Measurements from ENCODE around the gene TCF19. TPM values are rescaled to one million over a fixed set of nuclear protein-coding genes. Genes with fewer than 3 reads are reported as not detected.
"Not testable (repeated sequence)": the region's sequence is repeated elsewhere in the genome, so short reads cannot be mapped to it uniquely, and the experiment has no call there.

TCF19 gene
- total RNA-seq, 1 donor from 2014 or later: 17.3 TPM

- DNase-seq; H3K27me3 Mint-ChIP-seq; intact Hi-C loops (cut with micrococcal nuclease); CTCF ChIA-PET; H3K36me3 Mint-ChIP-seq (ENCODE audit: low read depth); H3K9me3 Mint-ChIP-seq: not testable (repeated sequence)
- H3K4me1 Mint-ChIP-seq: peaks cover 22% of the 10 kb centered on the region
- peak overlapping the region; percentile 93 for H3K27ac Mint-ChIP-seq
- POLR2A ChIA-PET: interaction anchor here (0.6 to 1.0 kb wide), 2 partner anchors 20 to 146 kb away, joined by 3 to 7 read pairs; no protein-coding TSS in a partner anchor
- peak; percentile 37 for ATAC-seq (ENCODE audit: low read depth)
- H3K4me3 Mint-ChIP-seq: peak overlapping the region; percentile 79
Observed at GRCh38 chr6:31185695-31186051, 27.3 kb downstream of the TCF19 start.

DNA sequence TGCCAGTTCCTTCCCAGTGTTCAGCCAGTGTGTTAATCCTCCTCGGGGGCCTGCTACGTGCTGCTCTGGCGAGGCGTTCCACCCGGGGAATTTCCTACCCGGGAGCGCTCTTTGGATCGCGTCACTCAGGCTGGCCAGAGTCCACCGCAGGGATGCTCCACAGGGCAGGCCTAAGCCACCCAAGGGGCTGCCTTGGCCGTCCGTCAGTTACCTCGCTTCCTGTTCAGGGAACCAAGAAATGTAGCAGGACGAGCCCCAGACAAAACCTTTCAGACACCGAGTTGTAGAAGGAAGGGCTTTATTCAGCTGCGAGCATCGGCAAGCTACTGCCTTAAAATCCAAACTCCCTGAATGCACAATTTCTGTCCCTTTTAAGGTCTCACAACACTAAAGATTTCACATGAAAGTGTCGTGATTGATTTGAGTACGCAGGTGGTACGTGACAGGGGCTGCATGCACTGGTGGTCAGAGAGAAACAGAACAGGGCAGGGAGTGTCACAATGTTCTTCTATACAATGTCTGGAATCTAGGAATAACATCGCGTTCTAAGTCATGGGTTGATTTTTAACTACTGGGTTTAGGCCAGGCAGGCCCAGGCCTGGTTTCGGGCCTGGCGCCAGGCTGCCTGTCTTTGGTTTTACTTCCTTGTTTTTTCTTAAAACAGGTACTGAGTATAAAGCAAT, 27.8 kb downstream of the TCF19 start:
- no peak for TF ChIP-seq CTCF (IDR thresholded peaks at IDR 0.05)
- peaks cover 2% of the 10 kb centered on the region for H3K36me3 Mint-ChIP-seq (ENCODE audit: low read depth)
- peak overlapping the region; percentile 79 for H3K4me3 Mint-ChIP-seq
- H3K4me1 Mint-ChIP-seq: peaks cover 21% of the 10 kb centered on the region
- DNase-seq (no peak), ATAC-seq (ENCODE audit: low read depth) (peak; percentile 45)
- intact Hi-C loops (cut with micrococcal nuclease): no loop called here
- H3K9me3 Mint-ChIP-seq: no peaks in the 10 kb centered on the region
- CTCF ChIA-PET: interaction anchor here (0.7 to 1.3 kb wide), 2 partner anchors 10 to 12 kb away, joined by 3 to 4 read pairs; no protein-coding TSS in a partner anchor
- POLR2A ChIA-PET: interaction anchor here (0.6 to 1.5 kb wide), 7 partner anchors 12 to 1620 kb away, joined by 3 to 10 read pairs (median 5); partner anchors contain the start of gene TCF19
- H3K27ac Mint-ChIP-seq: peak overlapping the region; percentile 93
- no peaks in the 10 kb centered on the region for H3K27me3 Mint-ChIP-seq

- no peak for TF ChIP-seq CTCF (IDR thresholded peaks at IDR 0.05)
- peaks cover 23% of the 10 kb centered on the region for H3K4me1 Mint-ChIP-seq
- no peak overlapping the region for H3K4me3 Mint-ChIP-seq
- ChIA-PET CTCF (interaction anchor here (1.3 kb wide), 1 partner anchor 8 kb away, joined by 4 read pairs; no protein-coding TSS in a partner anchor), POLR2A (interaction anchor here (0.6 to 1.5 kb wide), 8 partner anchors 9 to 1466 kb away, joined by 3 to 5 read pairs (median 4); partner anchors contain the start of gene TCF19)
- H3K27me3 Mint-ChIP-seq: no peaks in the 10 kb centered on the region
- no peak for DNase-seq
- intact Hi-C loops (cut with micrococcal nuclease): no loop called here
- H3K9me3 Mint-ChIP-seq: no peaks in the 10 kb centered on the region
- no peak for ATAC-seq (ENCODE audit: low read depth)
- peak overlapping the region; percentile 53 for H3K27ac Mint-ChIP-seq
- H3K36me3 Mint-ChIP-seq (ENCODE audit: low read depth): peaks cover 2% of the 10 kb centered on the region
Observed at GRCh38 chr6:31187780-31188194, 29.4 kb downstream of the TCF19 start.

DNA sequence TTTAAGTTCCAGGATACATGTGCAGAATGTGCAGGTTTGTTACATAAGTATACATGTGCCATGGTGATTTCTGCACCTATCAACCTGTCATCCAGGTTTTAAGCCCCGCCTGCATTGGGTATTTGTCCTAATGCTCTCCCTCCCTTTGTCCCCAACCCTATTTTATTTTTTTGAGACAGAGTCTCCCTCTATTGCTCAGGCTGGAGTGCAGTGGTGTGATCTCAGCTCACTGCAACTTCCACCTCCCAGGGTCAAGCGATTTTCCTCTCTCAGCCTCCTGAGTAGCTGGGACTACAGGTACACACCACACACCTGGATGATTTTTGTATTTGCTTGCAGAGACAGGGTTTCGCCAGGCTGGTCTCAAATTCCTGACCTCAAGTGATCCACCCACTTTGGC, 30.8 kb downstream of the TCF19 start:
- intact Hi-C loops (cut with micrococcal nuclease); H3K9me3 Mint-ChIP-seq; H3K27me3 Mint-ChIP-seq; H3K27ac Mint-ChIP-seq; DNase-seq; ATAC-seq (ENCODE audit: low read depth); POLR2A ChIA-PET; H3K36me3 Mint-ChIP-seq (ENCODE audit: low read depth); H3K4me3 Mint-ChIP-seq: not testable (repeated sequence)
- CTCF ChIA-PET: interaction anchor here (0.7 kb wide), 1 partner anchor 51 kb away, joined by 3 read pairs; the partner anchor contains the start of gene PSORS1C2
- peaks cover 26% of the 10 kb centered on the region for H3K4me1 Mint-ChIP-seq

DNA sequence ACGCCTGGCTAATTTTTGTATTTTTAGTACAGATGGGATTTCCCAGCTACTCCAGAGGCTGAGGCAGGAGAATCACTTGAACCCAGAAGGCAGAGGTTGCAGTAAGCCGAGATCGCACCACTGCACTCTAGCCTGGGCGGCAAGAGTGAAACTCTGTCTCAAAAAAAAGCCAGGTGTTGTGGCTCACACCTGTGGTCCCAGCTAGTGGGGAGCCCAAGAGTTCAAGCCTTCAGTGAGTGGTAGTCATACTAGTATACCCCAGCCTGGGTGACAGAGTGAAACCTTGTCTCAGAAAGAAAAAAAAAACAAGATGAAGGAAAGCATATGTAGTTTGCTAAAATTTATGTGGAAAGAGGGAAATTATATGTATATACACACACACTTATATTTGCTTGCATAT, 32.1 kb downstream of the TCF19 start:
- no peak overlapping the region for H3K4me3 Mint-ChIP-seq
- ChIA-PET POLR2A (interaction anchor here (2.6 kb wide), 1 partner anchor 25 kb away, joined by 8 read pairs; no protein-coding TSS in a partner anchor), CTCF (no interaction called here)
- ATAC-seq (ENCODE audit: low read depth) (no peak), DNase-seq (no peak)
- no peak for TF ChIP-seq CTCF (IDR thresholded peaks at IDR 0.05)
- H3K4me1 Mint-ChIP-seq: peaks cover 32% of the 10 kb centered on the region
- H3K36me3 Mint-ChIP-seq (ENCODE audit: low read depth): peaks cover 7% of the 10 kb centered on the region
- H3K9me3 Mint-ChIP-seq: no peaks in the 10 kb centered on the region
- no peaks in the 10 kb centered on the region for H3K27me3 Mint-ChIP-seq
- intact Hi-C loops (cut with micrococcal nuclease): no loop called here
- no peak overlapping the region for H3K27ac Mint-ChIP-seq

GRCh38 chr6:31192431-31193105, 34.2 kb downstream of the TCF19 start:
- intact Hi-C loops (cut with micrococcal nuclease): loop anchor here (1.0 to 2.0 kb wide), 3 partner anchors 34 to 64 kb away; partner anchors contain the start of gene TCF19
- Mint-ChIP-seq H3K36me3 (ENCODE audit: low read depth) (peaks cover 14% of the 10 kb centered on the region), H3K4me1 (peaks cover 29% of the 10 kb centered on the region), H3K4me3 (peak overlapping the region; percentile 3), H3K27ac (peak overlapping the region; percentile 37)
- CTCF ChIA-PET: interaction anchor here (0.6 to 8.4 kb wide), 12 partner anchors 18 to 188 kb away, joined by 3 to 161 read pairs (median 4); partner anchors contain the start of gene PSORS1C2
- DNase-seq: peak; percentile 51
- peak; percentile 26 for ATAC-seq (ENCODE audit: low read depth)
- not testable (repeated sequence) for H3K27me3 Mint-ChIP-seq, H3K9me3 Mint-ChIP-seq
- POLR2A ChIA-PET: interaction anchor here (0.6 to 2.6 kb wide), 10 partner anchors 21 to 201 kb away, joined by 3 to 19 read pairs (median 4); no protein-coding TSS in a partner anchor

All from activated B cell treated with CpG ODN at 0.5 μM for 24 hours (primary cell).